HG03025 (cell line): Measurements from ENCODE around the gene SLC7A11.
"Not testable (repeated sequence)": the region's sequence is repeated elsewhere in the genome, so short reads cannot be mapped to it uniquely, and the experiment has no call there.

Experiments
- ATAC-seq: cut with Tn5 transposase; IDR thresholded peaks from one replicate; pipeline ENCODE4 v1.9.1; 2021; ENCODE audit warnings: mild to moderate bottlenecking, moderate library complexity; ENCODE audit not compliant: unreplicated experiment, low FRiP score

The SLC7A11 gene

GRCh38 chr4:138247643-138248042 is 5.5 kb upstream of the SLC7A11 start:
- ATAC-seq = no peak

GRCh38 chr4:138243369-138243768 is 1.2 kb upstream of the SLC7A11 start:
- ATAC-seq = no peak

- ATAC-seq = no peak
Measured at GRCh38 chr4:138242834-138243156, 646 bp upstream of the SLC7A11 start.

GRCh38 chr4:138241281-138242075 is 671 bp downstream of the SLC7A11 start:
- ATAC-seq = no peak

- no peak for ATAC-seq
Measured at GRCh38 chr4:138239491-138239890, 2.7 kb downstream of the SLC7A11 start.

GRCh38 chr4:138238521-138239292 is 3.4 kb downstream of the SLC7A11 start:
- no peak for ATAC-seq

- ATAC-seq = not testable (repeated sequence)
Measured at GRCh38 chr4:138237132-138237531, 5.0 kb downstream of the SLC7A11 start.

GRCh38 chr4:138236037-138236436 is 6.1 kb downstream of the SLC7A11 start:
- no peak for ATAC-seq

GRCh38 chr4:138235419-138235952 is 6.7 kb downstream of the SLC7A11 start:
- ATAC-seq = no peak

- ATAC-seq = no peak
Measured at GRCh38 chr4:138234248-138234647, 7.9 kb downstream of the SLC7A11 start.

- ATAC-seq = no peak
Measured at GRCh38 chr4:138233313-138234034, 8.7 kb downstream of the SLC7A11 start.

GRCh38 chr4:138232364-138232763 is 9.8 kb downstream of the SLC7A11 start:
- ATAC-seq = no peak

GRCh38 chr4:138230048-138230447 is 12.1 kb downstream of the SLC7A11 start:
- no peak for ATAC-seq

GRCh38 chr4:138229160-138229559 is 13.0 kb downstream of the SLC7A11 start:
- ATAC-seq = no peak

GRCh38 chr4:138226351-138226750 is 15.8 kb downstream of the SLC7A11 start:
- no peak for ATAC-seq

GRCh38 chr4:138225477-138225876 is 16.7 kb downstream of the SLC7A11 start:
- no peak for ATAC-seq

- no peak for ATAC-seq
Measured at GRCh38 chr4:138224614-138225013, 17.5 kb downstream of the SLC7A11 start.

- ATAC-seq = no peak
Measured at GRCh38 chr4:138223231-138223910, 18.8 kb downstream of the SLC7A11 start.

GRCh38 chr4:138222046-138222445 is 20.1 kb downstream of the SLC7A11 start:
- no peak for ATAC-seq

GRCh38 chr4:138218976-138219375 is 23.2 kb downstream of the SLC7A11 start:
- no peak for ATAC-seq
